ENCODE measurements around the gene USP12. TPM values are rescaled to one million over a fixed set of nuclear protein-coding genes. Genes with fewer than 3 reads are reported as not detected.
"Not testable (repeated sequence)": the region's sequence is repeated elsewhere in the genome, so short reads cannot be mapped to it uniquely, and the experiment has no call there.

The USP12 gene
- total and polyA plus RNA-seq, 9 donors: 9.5 to 23.6 (median 19.2) TPM

GRCh38 chr13:27194895-27195764 is 23.5 kb upstream of the USP12 start:
- no peak for DNase-seq
- TF ChIP-seq, protein P1, sequence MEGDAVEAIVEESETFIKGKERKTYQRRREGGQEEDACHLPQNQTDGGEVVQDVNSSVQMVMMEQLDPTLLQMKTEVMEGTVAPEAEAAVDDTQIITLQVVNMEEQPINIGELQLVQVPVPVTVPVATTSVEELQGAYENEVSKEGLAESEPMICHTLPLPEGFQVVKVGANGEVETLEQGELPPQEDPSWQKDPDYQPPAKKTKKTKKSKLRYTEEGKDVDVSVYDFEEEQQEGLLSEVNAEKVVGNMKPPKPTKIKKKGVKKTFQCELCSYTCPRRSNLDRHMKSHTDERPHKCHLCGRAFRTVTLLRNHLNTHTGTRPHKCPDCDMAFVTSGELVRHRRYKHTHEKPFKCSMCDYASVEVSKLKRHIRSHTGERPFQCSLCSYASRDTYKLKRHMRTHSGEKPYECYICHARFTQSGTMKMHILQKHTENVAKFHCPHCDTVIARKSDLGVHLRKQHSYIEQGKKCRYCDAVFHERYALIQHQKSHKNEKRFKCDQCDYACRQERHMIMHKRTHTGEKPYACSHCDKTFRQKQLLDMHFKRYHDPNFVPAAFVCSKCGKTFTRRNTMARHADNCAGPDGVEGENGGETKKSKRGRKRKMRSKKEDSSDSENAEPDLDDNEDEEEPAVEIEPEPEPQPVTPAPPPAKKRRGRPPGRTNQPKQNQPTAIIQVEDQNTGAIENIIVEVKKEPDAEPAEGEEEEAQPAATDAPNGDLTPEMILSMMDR (IDR thresholded peaks at IDR 0.05): no peak
- TF ChIP-seq EP300 (IDR thresholded peaks at IDR 0.05) (no peak), POLR2A (IDR thresholded peaks at IDR 0.05) (no peak)
- intact Hi-C loops (cut with DNase I): no loop called here
- 51 to 56% (median 54%) methylated on average over 9 of the region's 9 CpGs for WGBS, 3 donors
- no peak overlapping the region for H3K4me3 ChIP-seq
- no peaks in the 10 kb centered on the region for H3K27me3 ChIP-seq
- no peaks in the 10 kb centered on the region for H3K4me1 ChIP-seq (ENCODE audit: insufficient read depth)
- H3K36me3 ChIP-seq: no peaks in the 10 kb centered on the region
- H3K9me3 ChIP-seq: no peaks in the 10 kb centered on the region
- no peak overlapping the region for H3K27ac ChIP-seq

- no peaks in the 10 kb centered on the region for H3K4me1 ChIP-seq (ENCODE audit: insufficient read depth)
- DNase-seq: no peak
- no peaks in the 10 kb centered on the region for H3K9me3 ChIP-seq
- TF ChIP-seq EP300 (IDR thresholded peaks at IDR 0.05) (no peak), POLR2A (IDR thresholded peaks at IDR 0.05) (no peak)
- TF ChIP-seq, protein P1 (IDR thresholded peaks at IDR 0.05): no peak
- H3K36me3 ChIP-seq: no peaks in the 10 kb centered on the region
- WGBS, 3 donors: 80 to 84% (median 83%) methylated on average over 3 of the region's 3 CpGs
- no peaks in the 10 kb centered on the region for H3K27me3 ChIP-seq
- no peak overlapping the region for H3K4me3 ChIP-seq
- no peak overlapping the region for H3K27ac ChIP-seq
- intact Hi-C loops (cut with DNase I): no loop called here
These were observed 22.6 kb upstream of the USP12 start for GRCh38 chr13:27194209-27194608.

GRCh38 chr13:27193496-27193895 is 21.9 kb upstream of the USP12 start:
- Histone ChIP-seq H3K9me3 (no peaks in the 10 kb centered on the region), H3K4me3 (no peak overlapping the region), H3K4me1 (ENCODE audit: insufficient read depth) (no peaks in the 10 kb centered on the region), H3K27me3 (no peaks in the 10 kb centered on the region), H3K27ac (no peak overlapping the region), H3K36me3 (no peaks in the 10 kb centered on the region)
- 89 to 92% (median 91%) methylated on average over 10 of the region's 10 CpGs for WGBS, 3 donors
- intact Hi-C loops (cut with DNase I): no loop called here
- DNase-seq: no peak
- TF ChIP-seq EP300 (IDR thresholded peaks at IDR 0.05): no peak
- TF ChIP-seq, protein P1 (IDR thresholded peaks at IDR 0.05): no peak
- TF ChIP-seq POLR2A (IDR thresholded peaks at IDR 0.05): no peak

DNA sequence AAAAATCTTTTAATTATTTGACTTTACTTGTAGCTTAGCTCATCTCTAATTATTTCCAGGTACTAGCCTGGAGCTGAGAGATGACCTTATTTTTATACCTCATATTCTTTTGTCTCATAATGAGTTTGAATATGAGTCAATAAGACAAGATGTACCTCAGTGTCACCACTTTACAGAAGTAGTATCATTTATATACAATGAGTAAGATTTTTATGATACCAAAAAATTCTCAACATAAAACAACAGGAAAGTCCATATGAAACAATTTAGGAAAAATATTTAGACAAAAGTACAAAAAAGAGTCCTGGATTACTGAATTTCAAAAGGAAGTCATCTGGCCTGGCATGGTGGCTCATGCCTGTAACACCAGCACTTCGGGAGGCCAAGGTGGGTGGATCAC is 21.4 kb upstream of the USP12 start:
- Histone ChIP-seq H3K36me3 (no peaks in the 10 kb centered on the region), H3K4me1 (ENCODE audit: insufficient read depth) (no peaks in the 10 kb centered on the region), H3K27me3 (no peaks in the 10 kb centered on the region), H3K9me3 (no peaks in the 10 kb centered on the region), H3K27ac (no peak overlapping the region), H3K4me3 (no peak overlapping the region)
- intact Hi-C loops (cut with DNase I): no loop called here
- no peak for DNase-seq
- WGBS, 3 donors: 83 to 86% (median 84%) methylated on average over 1 of the region's 1 CpG
- TF ChIP-seq, protein P1 (IDR thresholded peaks at IDR 0.05): no peak
- TF ChIP-seq POLR2A (IDR thresholded peaks at IDR 0.05) (no peak), EP300 (IDR thresholded peaks at IDR 0.05) (no peak)

GRCh38 chr13:27192367-27192766 is 20.8 kb upstream of the USP12 start:
- DNase-seq; H3K4me3 ChIP-seq; H3K27ac ChIP-seq; H3K36me3 ChIP-seq; H3K27me3 ChIP-seq; H3K9me3 ChIP-seq; H3K4me1 ChIP-seq (ENCODE audit: insufficient read depth); intact Hi-C loops (cut with DNase I): not testable (repeated sequence)
- WGBS, 3 donors: 43 to 73% (median 46%) methylated on average over 1 of the region's 1 CpG

Data from ovary (tissue), 9 donors.